ENCODE data around the gene CASQ1.

DNA sequence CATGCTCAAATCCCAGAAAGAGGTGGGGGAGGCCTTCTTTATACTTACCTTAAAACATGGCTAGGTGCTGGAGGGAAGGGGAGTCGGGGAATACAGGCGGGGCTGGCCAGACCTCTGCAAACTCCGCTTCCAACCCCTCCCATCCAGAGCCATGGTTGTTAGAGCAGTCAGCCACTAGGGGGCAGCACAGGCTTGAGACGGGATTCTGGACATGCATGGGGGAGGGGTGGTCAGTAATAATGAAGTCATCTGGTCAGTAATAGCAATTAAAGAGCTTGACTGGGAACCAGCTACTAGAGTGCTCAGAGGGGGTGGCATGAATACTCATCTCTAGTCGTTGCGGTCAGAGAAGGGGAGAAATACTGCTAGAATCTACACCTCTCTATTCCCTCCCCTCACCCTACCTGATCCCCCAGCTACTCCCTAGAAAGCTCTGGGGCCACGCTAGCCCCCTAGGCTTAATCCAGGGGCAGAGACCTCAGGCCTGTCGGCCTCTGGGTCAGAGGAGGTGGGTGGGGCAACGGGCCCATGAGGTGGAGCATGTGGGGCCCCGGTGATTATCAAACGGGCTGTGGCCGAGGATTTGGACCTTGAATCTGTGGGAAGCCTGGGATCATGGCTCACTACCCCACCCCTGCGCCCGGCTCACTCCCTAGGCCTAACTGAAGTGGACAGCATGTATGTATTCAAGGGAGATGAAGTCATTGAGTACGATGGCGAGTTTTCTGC is 2.9 kb downstream of the CASQ1 start:
- TF ChIP-seq POLR2A (IDR thresholded peaks at IDR 0.05; ENCODE audit: low read depth, low read length): no peak
- no peak for TF ChIP-seq TAF1 (IDR thresholded peaks at IDR 0.05; ENCODE audit: low read depth, low read length)
- TF ChIP-seq POLR2AphosphoS5 (IDR thresholded peaks at IDR 0.05; ENCODE audit: low read depth, low read length): no peak
- no peak for TF ChIP-seq SPI1 (IDR thresholded peaks at IDR 0.05; ENCODE audit: low read depth, low read length)
